GM10266 (cell line): ENCODE results near the gene DEAF1.

Experiments used
- DNase-seq: peaks from one replicate; pipeline ENCODE4 v3.0.0; 2012; ENCODE audit errors: extremely low spot score
- CTCF ChIP-seq: IDR thresholded peaks from 2 replicates; pipeline ENCODE4 v1.5.1; 2012; ENCODE audit warnings: mild to moderate bottlenecking, low read depth; ENCODE audit not compliant: control insufficient read depth, insufficient read depth; ENCODE audit errors: missing control alignments

Gene DEAF1

GRCh38 chr11:680970-681369 is 14.1 kb downstream of the DEAF1 start:
- no peak for TF ChIP-seq CTCF
- no peak for DNase-seq

GRCh38 chr11:680476-680875 is 14.5 kb downstream of the DEAF1 start:
- no peak for TF ChIP-seq CTCF
- no peak for DNase-seq

- no peak for DNase-seq
- no peak for TF ChIP-seq CTCF
Observed at GRCh38 chr11:679271-680207, 15.5 kb downstream of the DEAF1 start.

GRCh38 chr11:678297-678696 is 16.7 kb downstream of the DEAF1 start:
- no peak for DNase-seq
- TF ChIP-seq CTCF, result no peak

GRCh38 chr11:674406-674805 is 20.6 kb downstream of the DEAF1 start:
- no peak for TF ChIP-seq CTCF
- no peak for DNase-seq

GRCh38 chr11:673866-674265 is 21.2 kb downstream of the DEAF1 start:
- TF ChIP-seq CTCF, result no peak
- no peak for DNase-seq

GRCh38 chr11:665704-666281 is 29.2 kb downstream of the DEAF1 start:
- no peak for DNase-seq
- no peak for TF ChIP-seq CTCF
